ENCODE results near the gene RHOBTB3. TPM values are rescaled to one million over a fixed set of nuclear protein-coding genes. Genes with fewer than 3 reads are reported as not detected.

RHOBTB3 gene
- total RNA-seq, 3 donors from 2014 or later = 82.8 to 205 (median 109) TPM

DNA sequence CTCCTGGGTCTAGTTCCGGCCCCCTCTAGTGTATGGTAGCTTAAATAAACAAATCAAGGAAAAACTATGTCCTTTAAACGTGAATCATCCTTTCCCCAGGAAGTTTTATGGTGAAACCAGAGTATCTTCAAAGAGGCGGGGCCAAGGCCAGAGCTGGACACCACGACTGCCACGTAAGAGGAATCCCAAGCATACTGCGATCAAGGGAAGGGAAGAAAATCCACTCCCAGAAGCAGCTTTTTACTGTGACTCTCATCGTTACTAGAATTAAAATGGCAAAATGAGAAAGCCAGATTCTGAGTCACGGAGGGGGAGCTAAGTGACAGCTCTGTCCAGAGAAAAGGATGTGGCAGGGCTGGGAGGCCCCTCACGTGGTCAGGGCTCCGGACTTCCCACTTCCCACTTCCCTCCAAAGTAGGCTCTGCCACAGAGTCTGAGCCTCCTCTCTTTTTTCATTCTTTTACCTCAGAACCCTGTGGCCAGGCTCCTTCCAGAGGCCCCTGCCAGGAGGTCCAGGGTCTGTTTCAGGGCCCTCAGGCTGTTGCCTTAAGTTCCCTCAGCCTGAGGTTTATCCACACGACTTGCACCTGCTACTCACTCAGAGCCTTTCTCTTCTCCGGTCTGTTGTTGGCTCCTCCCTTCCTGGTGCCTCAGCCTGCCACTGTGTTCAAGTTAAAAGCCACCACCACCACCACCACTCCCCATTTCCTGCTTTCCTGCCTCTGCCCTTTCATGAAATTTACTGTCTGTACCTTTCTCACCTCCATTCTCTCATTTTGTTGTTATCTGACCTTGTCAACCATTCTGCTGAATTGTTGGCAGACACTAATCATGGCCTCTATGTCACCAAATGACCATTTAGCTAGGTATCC, 92.8 kb downstream of the RHOBTB3 start:
- intact Hi-C loops (cut with DNase I; ENCODE audit: low total_unique reads) = no loop called here
- H3K4me3 ChIP-seq = peak overlapping the region; percentile 15 to 81 (median 69)
- no peaks in the 10 kb centered on the region for H3K9me3 ChIP-seq
- peak overlapping the region; percentile 85 to 93 for H3K27ac ChIP-seq
- peaks cover 0 to 5% of the 10 kb centered on the region in 2 donors for H3K4me1 ChIP-seq
- DNase-seq (ENCODE audit: low spot score in 2 of 2) = no peak
- TF ChIP-seq POLR2AphosphoS5 (IDR thresholded peaks at IDR 0.05) = peak in 2 of 3 donors; percentile 12 to 49
- no peak for TF ChIP-seq POLR2A (IDR thresholded peaks at IDR 0.05)
- no peak for TF ChIP-seq CTCF (IDR thresholded peaks at IDR 0.05)
- no peaks in the 10 kb centered on the region for H3K27me3 ChIP-seq
- no peaks in the 10 kb centered on the region for H3K36me3 ChIP-seq

DNA sequence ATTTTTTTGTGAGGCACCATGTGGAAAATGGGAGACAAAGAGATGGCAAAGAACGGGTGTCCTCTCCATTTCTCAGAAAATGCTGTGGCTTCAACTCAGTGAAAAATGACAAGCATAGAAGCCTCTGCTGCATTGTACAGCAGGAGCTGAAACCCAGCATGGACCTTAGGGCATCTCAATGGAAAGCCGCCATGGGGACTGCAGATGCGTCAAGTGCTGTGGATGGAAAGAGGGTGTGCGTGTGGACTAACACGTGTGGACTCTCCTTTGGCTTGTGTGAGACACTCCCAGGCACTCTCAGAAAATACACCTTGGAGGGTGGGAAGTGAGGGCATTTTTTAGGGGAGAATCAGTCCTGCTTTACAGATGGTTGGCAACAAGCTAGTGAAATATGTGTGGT, 93.6 kb downstream of the RHOBTB3 start:
- TF ChIP-seq CTCF (IDR thresholded peaks at IDR 0.05) = no peak
- DNase-seq (ENCODE audit: low spot score in 2 of 2) = no peak
- intact Hi-C loops (cut with DNase I; ENCODE audit: low total_unique reads) = no loop called here
- H3K36me3 ChIP-seq = no peaks in the 10 kb centered on the region
- peaks cover 0 to 5% of the 10 kb centered on the region in 2 donors for H3K4me1 ChIP-seq
- no peak overlapping the region for H3K4me3 ChIP-seq
- H3K9me3 ChIP-seq = no peaks in the 10 kb centered on the region
- H3K27me3 ChIP-seq = no peaks in the 10 kb centered on the region
- H3K27ac ChIP-seq = peak overlapping the region in 1 of 2 donors; percentile 93

GRCh38 chr5:95825495-95825894, 94.4 kb downstream of the RHOBTB3 start:
- TF ChIP-seq CTCF (IDR thresholded peaks at IDR 0.05) = no peak
- TF ChIP-seq POLR2AphosphoS5 (IDR thresholded peaks at IDR 0.05) = no peak
- no peak for TF ChIP-seq POLR2A (IDR thresholded peaks at IDR 0.05)
- H3K4me3 ChIP-seq = no peak overlapping the region
- H3K9me3 ChIP-seq = no peaks in the 10 kb centered on the region
- H3K36me3 ChIP-seq = no peaks in the 10 kb centered on the region
- no peaks in the 10 kb centered on the region for H3K27me3 ChIP-seq
- peaks cover 0 to 5% of the 10 kb centered on the region in 2 donors for H3K4me1 ChIP-seq
- no peak overlapping the region for H3K27ac ChIP-seq
- intact Hi-C loops (cut with DNase I; ENCODE audit: low total_unique reads) = no loop called here
- no peak for DNase-seq (ENCODE audit: low spot score in 2 of 2)

DNA sequence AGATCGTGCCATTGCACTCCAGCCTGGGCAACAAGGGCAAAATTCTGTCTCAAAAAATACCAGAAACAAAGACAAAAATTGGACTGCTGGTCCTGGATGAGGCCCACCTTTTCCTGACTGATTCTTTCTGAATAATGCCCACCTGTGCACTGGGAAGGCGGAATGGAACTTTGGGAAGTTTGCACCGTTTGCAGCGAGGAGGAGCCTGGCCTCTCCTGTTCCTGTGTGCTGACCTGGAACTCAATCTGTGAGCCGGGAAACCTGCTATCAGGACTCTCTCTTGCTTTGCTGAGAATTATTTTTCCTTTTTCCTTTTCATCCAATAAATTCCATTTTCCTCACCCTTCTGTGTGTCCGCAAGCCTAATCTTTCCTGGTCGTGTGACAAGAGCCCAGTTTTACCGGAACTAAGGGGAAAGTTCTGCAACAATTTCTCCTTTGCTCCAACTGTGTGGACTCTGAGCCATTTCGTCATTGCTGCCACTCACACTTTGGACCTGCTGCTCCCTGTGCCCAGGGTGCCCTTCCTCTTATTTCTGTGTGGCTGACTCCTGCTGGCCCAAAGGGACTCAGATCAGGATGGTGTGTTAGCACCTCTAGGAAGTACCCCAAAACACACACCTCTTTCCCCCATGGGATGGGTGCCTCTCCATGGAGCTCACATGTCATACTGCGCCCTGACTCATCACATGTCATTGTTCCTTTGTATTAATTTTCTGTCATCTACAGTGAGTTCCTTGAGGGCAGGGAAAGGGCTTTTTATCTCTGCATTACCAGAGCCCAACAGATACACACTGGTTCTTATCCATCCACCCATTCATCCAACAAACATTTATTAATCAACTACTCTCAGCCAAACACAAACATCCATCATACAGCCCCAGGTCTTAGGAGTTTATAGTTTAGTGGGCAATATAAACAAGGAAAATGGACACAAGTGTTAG, 96.1 kb downstream of the RHOBTB3 start:
- DNase-seq (ENCODE audit: low spot score in 2 of 2) = no peak
- Histone ChIP-seq H3K27me3 (no peaks in the 10 kb centered on the region), H3K36me3 (no peaks in the 10 kb centered on the region), H3K4me3 (no peak overlapping the region), H3K4me1 (no peaks in the 10 kb centered on the region), H3K27ac (no peak overlapping the region), H3K9me3 (no peaks in the 10 kb centered on the region)
- intact Hi-C loops (cut with DNase I; ENCODE audit: low total_unique reads) = no loop called here
- no peak for TF ChIP-seq POLR2A (IDR thresholded peaks at IDR 0.05)
- no peak for TF ChIP-seq CTCF (IDR thresholded peaks at IDR 0.05)
- no peak for TF ChIP-seq POLR2AphosphoS5 (IDR thresholded peaks at IDR 0.05)

GRCh38 chr5:95827892-95828246, 96.7 kb downstream of the RHOBTB3 start:
- Histone ChIP-seq H3K4me3 (no peak overlapping the region), H3K36me3 (no peaks in the 10 kb centered on the region), H3K27me3 (no peaks in the 10 kb centered on the region), H3K27ac (no peak overlapping the region), H3K9me3 (no peaks in the 10 kb centered on the region), H3K4me1 (no peaks in the 10 kb centered on the region)
- TF ChIP-seq POLR2A (IDR thresholded peaks at IDR 0.05) (no peak), CTCF (IDR thresholded peaks at IDR 0.05) (no peak), POLR2AphosphoS5 (IDR thresholded peaks at IDR 0.05) (no peak)
- intact Hi-C loops (cut with DNase I; ENCODE audit: low total_unique reads) = no loop called here
- no peak for DNase-seq (ENCODE audit: low spot score in 2 of 2)

All from breast epithelium (tissue), 4 donors.